Prostate gland (tissue), 2 donors: ENCODE results near the gene ADAM10.

ENCODE experiments used
- CTCF ChIP-seq, 4 experiments: fragments of 200-600 bp in 2 of 4; fragments of 450-650 bp in 2 of 4; sonication (generic) in 2 of 4; IDR thresholded peaks; 1 replicate in 3 of 4; 2 replicates in 1 of 4; pipeline ENCODE4 v1.5.1; 2016 to 2019; ENCODE audit warnings: antibody characterized with exemption in 4 of 4, mild to moderate bottlenecking in 2 of 4, moderate library complexity in 2 of 4
- POLR2A ChIP-seq: fragments of 450-650 bp; IDR thresholded peaks from one replicate; pipeline ENCODE4 v1.6.1; 2016; ENCODE audit warnings: antibody characterized with exemption, mild to moderate bottlenecking
- POLR2AphosphoS5 ChIP-seq: sonication (generic); formaldehyde crosslinking; IDR thresholded peaks from one replicate; pipeline ENCODE4 v1.6.1; 2017; ENCODE audit warnings: antibody characterized with exemption

- TF ChIP-seq CTCF (IDR thresholded peaks at IDR 0.05) (no peak), POLR2A (no peak), POLR2AphosphoS5 (no peak)
Measured at GRCh38 chr15:58538901-58539300, 210.6 kb downstream of the ADAM10 start.
